H1 (cell line): ENCODE measurements around the gene DNAJB7. TPM values are rescaled to one million over a fixed set of nuclear protein-coding genes. Genes with fewer than 3 reads are reported as not detected.

Source experiments
- CTCF ChIA-PET: fragments of 300-600 bp; sonication (Branson Sonifier 250); formaldehyde crosslinking; loops from one replicate; lab custom pipeline; 2021; ENCODE audit not compliant: partially characterized antibody; lab: Charles Lee
- POLR2A ChIA-PET: fragments of 300-600 bp; sonication (Branson Sonifier 250); formaldehyde crosslinking; loops from one replicate; lab custom pipeline; 2021; ENCODE audit warnings: inconsistent platforms; ENCODE audit not compliant: partially characterized antibody; lab: Charles Lee
- DNase-seq, 2 experiments: peaks; one replicate each; pipeline versions ENCODE4 v3.0.0 to v3.0.0-alpha.2; 2010 to 2022; ENCODE audit warnings: low spot score in 2 of 2, low read depth in 1 of 2, mixed read lengths in 1 of 2
- FAIRE-seq: peaks from 2 replicates; lab custom pipeline; 2011; peaks lifted over from hg19 to GRCh38; lab: Jason Lieb, UNC
- H2AFZ ChIP-seq: 2 replicates; pipeline ENCODE4 v1.8.1; 2012; ENCODE audit warnings: low read length, inconsistent platforms
- H2AK5ac ChIP-seq: 2 replicates; pipeline ENCODE4 v1.6.1; 2013; ENCODE audit warnings: low read depth, low read length
- H2BK120ac ChIP-seq: replicated peaks from 2 replicates; pipeline ENCODE3; 2013; ENCODE audit warnings: low read depth, low read length, inconsistent platforms
- H2BK12ac ChIP-seq: 2 replicates; pipeline ENCODE4 v1.6.1; 2013; ENCODE audit warnings: low read depth, low read length
- H2BK15ac ChIP-seq: 2 replicates; pipeline ENCODE4 v1.6.1; 2013; ENCODE audit warnings: low read length
- H2BK20ac ChIP-seq: 2 replicates; pipeline ENCODE4 v1.6.1; 2013; ENCODE audit warnings: low read length
- H2BK5ac ChIP-seq: 2 replicates; pipeline ENCODE4 v1.6.1; 2013; ENCODE audit warnings: low read depth, low read length
- H3K14ac ChIP-seq: 2 replicates; pipeline ENCODE4 v1.6.1; 2013; ENCODE audit warnings: inconsistent platforms; ENCODE audit not compliant: insufficient read length
- H3K18ac ChIP-seq: 2 replicates; pipeline ENCODE4 v1.6.1; 2013; ENCODE audit warnings: low read length; ENCODE audit errors: extremely low read depth
- H3K23ac ChIP-seq: 2 replicates; pipeline ENCODE4 v1.6.1; 2013; ENCODE audit warnings: inconsistent platforms; ENCODE audit not compliant: insufficient read length
- H3K23me2 ChIP-seq: 2 replicates; pipeline ENCODE4 v1.6.1; 2013; ENCODE audit warnings: low read depth, low read length
- H3K27ac ChIP-seq: 2 replicates; pipeline ENCODE4 v1.6.1; 2011; ENCODE audit warnings: low read depth, low read length, inconsistent platforms
- H3K27me3 ChIP-seq, 4 experiments: replicated peaks in 1 of 4; 1 replicate in 1 of 4; 2 replicates in 3 of 4; pipeline versions ENCODE4 v1.6.1 to v1.8.1; 2011 to 2013; ENCODE audit warnings: low read length in 3 of 4, mild to moderate bottlenecking in 3 of 4, inconsistent platforms in 2 of 4, mixed read lengths in 2 of 4, moderate library complexity in 1 of 4; ENCODE audit not compliant: control insufficient read depth in 3 of 4, insufficient read depth in 3 of 4; ENCODE audit errors: extremely low read depth in 1 of 4
- H3K36me3 ChIP-seq, 4 experiments: 2 replicates each; pipeline versions ENCODE4 v1.6.1 to v1.8.1; 2011 to 2013; ENCODE audit warnings: mild to moderate bottlenecking in 4 of 4, low read length in 3 of 4, moderate library complexity in 2 of 4, control low read depth in 1 of 4, inconsistent platforms in 1 of 4; ENCODE audit not compliant: insufficient read depth in 4 of 4, control insufficient read depth in 2 of 4
- H3K4ac ChIP-seq: replicated peaks from 2 replicates; pipeline ENCODE3; 2013; ENCODE audit warnings: low read length, low read depth, mixed read lengths, inconsistent platforms; ENCODE audit not compliant: insufficient read length
- H3K4me1 ChIP-seq, 4 experiments: replicated peaks in 1 of 4; 1 replicate in 1 of 4; 2 replicates in 3 of 4; pipeline versions ENCODE4 v1.6.1 to v1.8.1; 2011 to 2013; ENCODE audit warnings: low read length in 3 of 4, inconsistent platforms in 2 of 4, mixed read lengths in 1 of 4; ENCODE audit not compliant: insufficient read depth in 4 of 4, control insufficient read depth in 3 of 4
- H3K4me2 ChIP-seq, 2 experiments: 2 replicates each; pipeline versions ENCODE4 v1.6.1 to v1.8.1; 2011 to 2013; ENCODE audit warnings: low read depth in 2 of 2, low read length in 2 of 2, control low read depth in 1 of 2, inconsistent platforms in 1 of 2, mild to moderate bottlenecking in 1 of 2; ENCODE audit not compliant: insufficient read depth in 1 of 2
- H3K4me3 ChIP-seq, 4 experiments: fragments of 200-600, 300-600 bp in 1 of 4; sonication (generic), shearing (Covaris generic), sonication (Bioruptor Twin) in 1 of 4; 2 replicates each; pipeline versions ENCODE4 v1.5.1 to v1.8.1; 2011 to 2016; ENCODE audit warnings: low read length in 4 of 4, low read depth in 3 of 4, control low read depth in 2 of 4, inconsistent platforms in 2 of 4, mild to moderate bottlenecking in 2 of 4, mixed read lengths in 1 of 4, moderate library complexity in 1 of 4; ENCODE audit not compliant: insufficient read depth in 2 of 4; ENCODE audit errors: extremely low read depth in 1 of 4
- H3K56ac ChIP-seq: replicated peaks from 2 replicates; pipeline ENCODE3; 2013; ENCODE audit warnings: low read depth, mild to moderate bottlenecking, mixed read lengths, low read length, inconsistent platforms; ENCODE audit not compliant: insufficient read length
- H3K79me1 ChIP-seq: 2 replicates; pipeline ENCODE4 v1.6.1; 2013; ENCODE audit warnings: low read depth, low read length, control low read depth
- H3K79me2 ChIP-seq, 2 experiments: 2 replicates each; pipeline versions ENCODE4 v1.6.1 to v1.8.1; 2012 to 2013; ENCODE audit warnings: low read length in 2 of 2, mild to moderate bottlenecking in 2 of 2, inconsistent platforms in 1 of 2; ENCODE audit not compliant: insufficient read depth in 2 of 2, control insufficient read depth in 1 of 2
- H3K9ac ChIP-seq, 4 experiments: replicated peaks in 1 of 4; 1 replicate in 1 of 4; 2 replicates in 3 of 4; pipeline versions ENCODE4 v1.6.1 to v1.8.1; 2011 to 2013; ENCODE audit warnings: low read depth in 3 of 4, low read length in 3 of 4, control low read depth in 2 of 4, mild to moderate bottlenecking in 2 of 4, moderate library complexity in 2 of 4, inconsistent platforms in 1 of 4; ENCODE audit errors: extremely low read depth in 1 of 4
- H3K9me3 ChIP-seq, 2 experiments: 2 replicates each; pipeline versions ENCODE4 v1.6.1 to v1.8.1; 2012 to 2013; ENCODE audit warnings: mild to moderate bottlenecking in 2 of 2, moderate library complexity in 2 of 2, control low read depth in 1 of 2, inconsistent platforms in 1 of 2, low read depth in 1 of 2, low read length in 1 of 2, mixed read lengths in 1 of 2; ENCODE audit not compliant: insufficient read depth in 2 of 2
- H4K20me1 ChIP-seq, 2 experiments: replicated peaks in 1 of 2; 2 replicates each; pipeline versions ENCODE3 to v1.8.1; 2011 to 2013; ENCODE audit warnings: inconsistent platforms in 2 of 2, low read length in 2 of 2, mild to moderate bottlenecking in 1 of 2; ENCODE audit not compliant: insufficient read depth in 2 of 2, control insufficient read depth in 1 of 2
- H4K5ac ChIP-seq: 2 replicates; pipeline ENCODE4 v1.6.1; 2013; ENCODE audit warnings: low read length, low read depth, mixed read lengths, inconsistent platforms; ENCODE audit not compliant: insufficient read length
- H4K8ac ChIP-seq: 2 replicates; pipeline ENCODE4 v1.8.0; 2013; ENCODE audit warnings: mild to moderate bottlenecking, moderate library complexity, low read length, inconsistent platforms; ENCODE audit not compliant: insufficient read depth; ENCODE audit errors: extremely low read depth
- H4K91ac ChIP-seq: replicated peaks from 2 replicates; pipeline ENCODE3; 2013; ENCODE audit warnings: low read length, mixed read lengths, inconsistent platforms; ENCODE audit not compliant: insufficient read length
- ASH2L ChIP-seq: fragments of 200-600, 300-600 bp; sonication (generic); IDR thresholded peaks from one replicate; pipeline ENCODE4 v1.7.1; 2017; ENCODE audit warnings: low read length
- EP300 ChIP-seq, 2 experiments: IDR thresholded peaks; 1 replicate in 1 of 2; 2 replicates in 1 of 2; pipeline ENCODE4 v1.6.1; 2011 to 2012; ENCODE audit warnings: low read depth in 2 of 2, low read length in 2 of 2, mild to moderate bottlenecking in 2 of 2, borderline replicate concordance in 1 of 2, inconsistent platforms in 1 of 2, moderate library complexity in 1 of 2
- GTF2F1 ChIP-seq: IDR thresholded peaks from 2 replicates; pipeline ENCODE4 v1.6.1; 2012; ENCODE audit warnings: low read depth, low read length, improper control_type of control experiment, borderline replicate concordance
- JUND ChIP-seq: IDR thresholded peaks from 2 replicates; pipeline ENCODE4 v1.6.1; 2011; ENCODE audit warnings: mild to moderate bottlenecking, improper control_type of control experiment, low read length
- KDM4A ChIP-seq: IDR thresholded peaks from one replicate; pipeline ENCODE4 v1.7.1; 2012; ENCODE audit warnings: low read depth, mild to moderate bottlenecking, moderate library complexity, low read length, inconsistent platforms; ENCODE audit not compliant: severe bottlenecking
- MAFK ChIP-seq: IDR thresholded peaks from 2 replicates; pipeline ENCODE4 v1.6.1; 2012; ENCODE audit warnings: low read depth, mild to moderate bottlenecking, improper control_type of control experiment, low read length
- PHF8 ChIP-seq: fragments of 200-600 bp; sonication (generic); conservative IDR thresholded peaks from 2 replicates; pipeline ENCODE4 v1.7.1; 2012; ENCODE audit warnings: low read depth, mild to moderate bottlenecking, inconsistent platforms, low read length, moderate library complexity
- TBP ChIP-seq: IDR thresholded peaks from 2 replicates; pipeline ENCODE4 v1.6.1; 2011; ENCODE audit warnings: low read depth, low read length, improper control_type of control experiment
- ZNF274 ChIP-seq: IDR thresholded peaks from 2 replicates; pipeline ENCODE4 v1.7.0; 2012; ENCODE audit warnings: low read length, borderline replicate concordance; ENCODE audit errors: extremely low read depth
- WGBS, 2 experiments: shearing (Covaris generic) in 1 of 2; methylation state at CpG; one replicate each; pipeline versions ENCODE4 v1.1.6 to v1.1.7; 2013 to 2015; ENCODE audit warnings: low lambda C conversion rate in 2 of 2, mixed read lengths in 2 of 2, inconsistent platforms in 1 of 2, low coverage in 1 of 2, missing lambda C conversion rate in 1 of 2; ENCODE audit not compliant: insufficient replicate concordance in 2 of 2, insufficient coverage in 1 of 2, insufficient read length in 1 of 2; ENCODE audit errors: extremely low coverage in 1 of 2, missing lambda C conversion rate in 1 of 2; 5-methylcytosine and 5-hydroxymethylcytosine counted together
- polyA plus RNA-seq, 7 experiments: library from polyadenylated mRNA; depleted of rRNA in 3 of 7; stranded (reverse) in 5 of 7; unstranded in 2 of 7; fragments of >200 nt in 5 of 7; fragments of 200-250 nt in 2 of 7; gene quantifications; 1 replicate in 5 of 7; 2 replicates in 1 of 7; 4 replicates in 1 of 7; pipeline versions ENCODE4 v1.2.1 to v1.2.3, GENCODE V29; 2011 to 2013; ENCODE audit warnings: missing spikeins in 2 of 7, mixed read lengths in 2 of 7
- total RNA-seq: library from RNA; stranded (reverse); fragmentation: NEBNext Ultra II Directional; extraction: Animal tissue kit (Norgen Biotek cat#: 25700); gene quantifications from 2 replicates; pipeline ENCODE4 v1.2.1, GENCODE V29; 2021
- TF ChIP-seq, protein P1 (sequence below): IDR thresholded peaks from 2 replicates; pipeline ENCODE4 v1.6.1; 2012; ENCODE audit warnings: inconsistent platforms

The DNAJB7 gene
- total and polyA plus RNA-seq, 2 of the 8 experiments (the other 6 are each of a cell fraction or from before 2014, with no cell fraction given), result not detected

DNA sequence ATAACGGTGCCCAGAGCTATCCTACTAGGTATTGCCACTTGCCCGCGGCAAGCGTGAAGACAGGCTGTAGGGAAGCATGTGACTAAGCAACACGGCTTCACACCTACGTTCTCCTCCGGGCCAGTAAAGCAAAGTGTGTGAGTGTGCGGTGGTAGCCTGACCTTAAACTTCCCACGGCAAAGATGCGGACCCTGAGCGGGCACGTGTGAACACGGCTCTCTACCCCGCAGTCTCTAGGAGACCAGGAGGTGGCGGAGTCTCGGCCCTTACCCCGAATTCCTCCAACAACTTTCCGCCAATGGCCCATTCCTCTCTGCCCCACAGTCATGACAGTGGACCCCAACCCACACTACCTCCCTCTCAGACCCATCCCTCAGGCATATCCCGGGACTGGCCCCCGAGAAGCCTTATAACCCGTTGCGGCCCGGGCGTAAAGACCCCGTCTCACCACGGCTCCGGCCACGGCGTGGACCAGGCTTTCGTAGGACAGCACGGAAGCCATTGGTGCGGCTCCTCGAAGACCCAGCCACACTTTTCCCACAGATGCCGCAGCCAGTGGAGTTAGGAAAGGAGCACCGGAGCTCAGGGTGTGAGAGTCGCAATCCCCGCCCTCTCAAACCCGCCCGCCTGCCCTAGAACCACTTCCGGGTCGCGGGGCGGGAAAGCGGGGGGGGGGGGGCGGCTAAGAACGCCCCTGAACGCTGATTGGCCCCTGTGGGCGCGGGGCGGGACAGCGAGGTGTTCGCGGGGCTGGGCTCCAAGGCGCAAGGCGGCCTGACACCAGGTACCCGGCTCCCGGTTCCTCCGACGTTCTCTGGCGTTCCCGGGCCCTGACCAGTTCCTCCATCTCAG, 42.9 kb downstream of the DNAJB7 start, which contains the start of gene SLC25A17:
Gene SLC25A17 (minus strand): TSS at position 600 of the 852 bp plus-strand sequence. CDS start 98 bp downstream, at position 502.
- peak within 1 kb of the TSS; percentile 71 to 77 for H3K4me2 ChIP-seq
- peak within 1 kb of the TSS; percentile 81 for H4K8ac ChIP-seq
- H3K23me2 ChIP-seq, result peaks cover 2% of the 10 kb centered on the region; the same call in 1 of the 2 replicates
- H4K5ac ChIP-seq, result peak within 1 kb of the TSS; percentile 65
- peak within 1 kb of the TSS; percentile 58 to 72 (median 64) for H3K9ac ChIP-seq
- peak within 1 kb of the TSS; percentile 82; the same call in 1 of the 2 replicates for H3K18ac ChIP-seq
- H2BK5ac ChIP-seq, result peak within 1 kb of the TSS; percentile 73
- FAIRE-seq (no peak), DNase-seq (peak; percentile 69 to 89)
- H3K14ac ChIP-seq, result no peak within 1 kb of the TSS
- peak within 1 kb of the TSS; percentile 70 for H4K91ac ChIP-seq
- ChIA-PET POLR2A (interaction anchor here (1.0 to 2.8 kb wide), 5 partner anchors 9 to 135 kb away, joined by 3 to 9 read pairs (median 4); partner anchors contain the start of genes ST13 and XPNPEP3), CTCF (interaction anchor here (0.6 to 1.1 kb wide), 3 partner anchors 10 to 105 kb away, joined by 3 read pairs; no protein-coding TSS in a partner anchor)
- peak within 1 kb of the TSS; percentile 63 for H3K27ac ChIP-seq
- H3K27me3 ChIP-seq, result no peaks in the 10 kb centered on the region
- peaks cover 5 to 41% of the 10 kb centered on the region in 2 experiments; a peak in 3 of 4 replicates for H3K79me2 ChIP-seq
- H3K23ac ChIP-seq, result no peak within 1 kb of the TSS
- H3K36me3 ChIP-seq, result peaks cover 0 to 17% (median 8%) of the 10 kb centered on the region in 4 experiments; a peak in 3 of 8 replicates
- peaks cover 0 to 1% (median 0%) of the 10 kb centered on the region in 4 experiments; a peak in 3 of 7 replicates for H3K4me1 ChIP-seq
- 2% methylated on average over 40 of the region's 61 CpGs; no CpG with 5 or more reads in 1 of the 2 experiments for WGBS, 2 experiments
- no peaks in the 10 kb centered on the region for H4K20me1 ChIP-seq
- H2BK20ac ChIP-seq, result no peak within 1 kb of the TSS
- no peak within 1 kb of the TSS for H2BK120ac ChIP-seq
- H3K4ac ChIP-seq, result peak within 1 kb of the TSS; percentile 92
- H2BK12ac ChIP-seq, result 0 out of 2 replicates have a peak within 1 kb of the TSS, but pooled peaks have one; percentile 12
- H2AFZ ChIP-seq, result peak within 1 kb of the TSS; percentile 75
- H3K4me3 ChIP-seq, result peak within 1 kb of the TSS; percentile 72 to 98 (median 94)
- H3K56ac ChIP-seq, result peak within 1 kb of the TSS; percentile 59
- no peak within 1 kb of the TSS for H2BK15ac ChIP-seq
- H3K79me1 ChIP-seq, result peaks cover 9% of the 10 kb centered on the region
- H2AK5ac ChIP-seq, result no peak within 1 kb of the TSS
- no peaks in the 10 kb centered on the region for H3K9me3 ChIP-seq
- TF ChIP-seq, protein P1, sequence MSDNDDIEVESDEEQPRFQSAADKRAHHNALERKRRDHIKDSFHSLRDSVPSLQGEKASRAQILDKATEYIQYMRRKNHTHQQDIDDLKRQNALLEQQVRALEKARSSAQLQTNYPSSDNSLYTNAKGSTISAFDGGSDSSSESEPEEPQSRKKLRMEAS, result peak; percentile 87
- TF ChIP-seq ZNF274 (no peak), JUND (no peak), TBP (peak; percentile 6; the same call in 1 of the 2 replicates), PHF8 (peak; percentile 80), MAFK (no peak), KDM4A (peak; percentile 90), EP300 (IDR thresholded peaks at IDR 0.05; ENCODE audit: borderline replicate concordance in 1 of 2, low read depth in 2 of 2, low read length in 2 of 2) (no peak), GTF2F1 (no peak), ASH2L (peak; percentile 76)
